ENCODE data around the gene IFI44.

The IFI44 gene

GRCh38 chr1:78650114-78650660 is 556 bp downstream of the IFI44 start:
- peak; percentile 24 for DNase-seq
- in situ Hi-C loops (cut with MboI; ENCODE audit: low pct_unique_long_range_greater_than_20kb, low sequenced_read_pairs) = no loop called here

GRCh38 chr1:78651241-78651640 is 1.6 kb downstream of the IFI44 start:
- DNase-seq = peak; percentile 51
- in situ Hi-C loops (cut with MboI; ENCODE audit: low pct_unique_long_range_greater_than_20kb, low sequenced_read_pairs) = no loop called here

GRCh38 chr1:78652019-78652560 is 2.5 kb downstream of the IFI44 start:
- in situ Hi-C loops (cut with MboI; ENCODE audit: low pct_unique_long_range_greater_than_20kb, low sequenced_read_pairs) = no loop called here
- no peak for DNase-seq

DNA sequence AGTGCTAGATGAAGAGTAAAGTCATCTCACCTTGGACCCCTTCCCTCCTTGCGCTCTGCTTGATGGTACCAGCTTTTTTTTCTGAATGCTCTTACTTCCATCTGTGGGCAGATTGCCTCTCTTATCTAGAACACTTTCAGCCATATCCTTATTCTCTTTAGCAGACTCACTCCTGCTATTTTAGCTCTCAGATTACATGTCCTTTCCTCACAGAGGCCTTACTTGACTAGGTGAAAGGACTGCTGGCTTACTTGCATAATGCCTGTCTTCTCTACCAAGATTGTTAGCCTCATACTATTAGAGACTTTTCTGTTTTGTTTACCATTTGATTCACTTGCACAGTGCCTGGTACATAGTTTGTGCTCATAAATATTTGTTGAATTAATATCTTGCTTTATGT is 9.3 kb downstream of the IFI44 start:
- in situ Hi-C loops (cut with MboI; ENCODE audit: low pct_unique_long_range_greater_than_20kb, low sequenced_read_pairs) = no loop called here
- no peak for DNase-seq

DNA sequence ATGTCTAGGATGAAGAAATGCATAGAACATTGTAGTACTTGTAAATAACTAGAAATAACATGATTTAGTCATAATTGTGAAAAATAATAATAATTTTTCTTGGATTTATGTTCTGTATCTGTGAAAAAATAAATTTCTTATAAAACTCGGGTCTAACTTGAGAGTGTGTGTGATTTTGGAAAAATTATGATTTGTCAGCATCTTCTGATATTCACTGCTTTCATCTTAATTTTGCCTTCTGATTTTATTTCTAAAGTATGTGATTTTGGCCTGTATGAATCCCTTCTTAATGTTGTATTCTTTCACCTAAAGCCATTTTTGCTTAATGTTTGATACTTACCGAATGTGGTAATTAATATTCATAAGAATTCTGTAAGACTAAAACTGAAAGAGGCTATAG is 14.3 kb downstream of the IFI44 start:
- DNase-seq = no peak
- in situ Hi-C loops (cut with MboI; ENCODE audit: low pct_unique_long_range_greater_than_20kb, low sequenced_read_pairs) = no loop called here

- no peak for DNase-seq
Observed at GRCh38 chr1:78664763-78665162, 15.1 kb downstream of the IFI44 start.

DNA sequence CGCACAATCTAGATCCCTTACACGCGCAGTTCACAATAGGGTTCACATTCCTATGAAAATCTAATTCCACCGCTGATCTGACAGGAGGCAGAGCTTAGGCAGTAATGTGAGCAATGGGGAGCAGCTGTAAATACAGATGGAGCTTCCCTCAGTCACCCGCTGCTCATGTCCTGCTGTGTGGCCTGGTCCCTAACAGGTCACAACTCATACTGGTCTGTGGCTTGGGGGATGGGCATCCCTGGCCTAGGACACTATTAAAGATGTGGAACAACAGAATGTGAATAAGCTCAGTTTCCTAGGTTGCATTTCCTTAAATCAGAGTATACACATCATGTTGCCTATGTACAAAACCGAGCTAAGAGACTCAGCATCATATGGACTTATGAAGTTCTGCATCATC is 16.2 kb downstream of the IFI44 start:
- in situ Hi-C loops (cut with MboI; ENCODE audit: low pct_unique_long_range_greater_than_20kb, low sequenced_read_pairs) = no loop called here

More at GRCh38 chr1:78664763-78665162, 15.1 kb downstream of the IFI44 start:
- in situ Hi-C loops (cut with MboI; ENCODE audit: low pct_unique_long_range_greater_than_20kb, low sequenced_read_pairs) = no loop called here

GRCh38 chr1:78667939-78668338 is 18.3 kb downstream of the IFI44 start:
- in situ Hi-C loops (cut with MboI; ENCODE audit: low pct_unique_long_range_greater_than_20kb, low sequenced_read_pairs) = no loop called here
- DNase-seq = no peak

More for the DNA sequence above, 16.2 kb downstream of the IFI44 start:
- no peak for DNase-seq

DNA sequence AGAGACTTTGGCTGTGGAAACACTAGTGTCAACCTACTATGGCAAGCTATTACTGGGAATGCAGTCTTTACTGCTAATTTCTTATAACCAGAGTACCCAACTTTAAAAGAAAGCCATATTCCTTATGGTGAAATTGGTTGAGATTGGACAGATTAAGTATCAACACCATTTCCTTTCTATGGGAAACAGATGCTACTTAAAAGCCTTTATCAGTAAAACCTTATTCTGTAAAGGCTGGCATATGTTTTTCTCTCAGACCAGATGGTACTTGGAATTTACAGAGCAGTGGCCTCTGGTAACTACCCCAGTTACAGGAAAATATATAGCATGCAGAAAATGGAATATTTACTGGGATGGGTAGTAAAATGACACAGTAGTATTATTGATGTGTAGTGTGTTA is 18.8 kb downstream of the IFI44 start:
- no peak for DNase-seq
- in situ Hi-C loops (cut with MboI; ENCODE audit: low pct_unique_long_range_greater_than_20kb, low sequenced_read_pairs) = no loop called here

DNA sequence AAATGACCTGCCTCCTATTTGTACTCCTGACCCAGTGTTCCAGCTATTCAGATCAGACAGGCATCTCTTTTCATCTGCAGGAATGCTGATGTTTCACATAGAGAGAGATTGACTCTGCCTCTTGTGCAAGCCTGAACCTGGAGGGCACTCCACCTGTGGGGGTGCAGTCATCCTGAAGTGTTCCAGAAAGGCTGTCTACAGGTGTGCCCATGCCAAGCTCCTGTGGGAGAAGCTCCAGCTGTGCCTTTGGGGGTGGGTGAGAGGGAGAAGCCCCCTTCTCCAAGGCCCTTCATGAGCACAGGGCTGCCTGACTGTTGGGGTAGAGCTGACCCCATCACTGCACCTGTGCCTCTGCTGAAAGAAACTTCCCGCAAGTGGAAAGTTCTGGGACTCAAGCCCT is 22.8 kb downstream of the IFI44 start:
- DNase-seq = no peak
- in situ Hi-C loops (cut with MboI; ENCODE audit: low pct_unique_long_range_greater_than_20kb, low sequenced_read_pairs) = no loop called here

GRCh38 chr1:78673120-78673519 is 23.5 kb downstream of the IFI44 start:
- DNase-seq = no peak
- in situ Hi-C loops (cut with MboI; ENCODE audit: low pct_unique_long_range_greater_than_20kb, low sequenced_read_pairs) = no loop called here

DNA sequence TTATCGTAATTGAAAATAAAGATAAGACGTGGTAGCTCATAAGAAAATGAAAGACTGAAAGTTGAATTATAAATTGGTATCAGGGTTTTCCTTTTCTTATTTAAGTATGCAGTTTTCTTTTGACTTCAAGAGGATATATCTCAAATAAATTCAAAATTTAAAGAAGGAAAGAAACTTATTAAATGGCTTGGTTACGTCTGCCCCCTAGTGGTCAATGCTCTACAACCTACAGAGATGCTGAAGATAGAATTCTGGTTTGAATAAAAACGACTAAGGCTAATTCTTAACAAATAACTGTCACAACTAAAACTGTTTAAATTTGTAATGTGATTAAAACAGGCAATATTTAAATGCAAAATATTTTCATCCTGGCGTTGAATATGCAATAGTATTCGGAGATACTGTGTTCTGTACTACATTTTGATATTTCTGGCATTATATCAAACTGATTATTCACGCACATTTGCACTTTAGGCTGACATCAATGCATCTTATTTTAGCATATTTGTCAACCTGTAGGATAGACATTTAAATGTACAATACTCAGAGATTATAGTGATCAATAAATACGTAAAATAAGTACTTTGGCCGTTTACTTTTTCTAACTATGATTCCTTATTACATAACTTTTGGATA is 26.8 kb downstream of the IFI44 start:
- in situ Hi-C loops (cut with MboI; ENCODE audit: low pct_unique_long_range_greater_than_20kb, low sequenced_read_pairs) = no loop called here
- peak; percentile 60 for DNase-seq

- DNase-seq = no peak
- in situ Hi-C loops (cut with MboI; ENCODE audit: low pct_unique_long_range_greater_than_20kb, low sequenced_read_pairs) = no loop called here
Observed at GRCh38 chr1:78676993-78677392, 27.4 kb downstream of the IFI44 start.

DNA sequence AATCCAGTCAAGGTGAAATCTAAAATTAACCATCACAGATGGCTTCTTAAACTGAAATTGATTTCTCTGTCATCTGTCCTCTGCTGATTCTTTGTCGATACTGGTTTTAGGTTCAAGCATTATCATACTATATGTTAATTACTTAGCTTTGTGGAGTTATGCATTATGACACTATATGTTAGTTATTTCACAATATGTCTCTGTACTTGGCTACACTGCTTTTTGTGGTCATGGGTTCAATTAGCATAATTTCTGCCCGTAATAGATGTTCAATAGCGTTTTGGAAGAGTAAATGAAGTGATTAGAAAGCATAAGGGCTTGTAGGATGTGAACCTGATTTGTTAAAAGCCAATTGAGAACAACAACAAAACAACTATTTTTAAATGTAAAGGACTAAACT is 28.2 kb downstream of the IFI44 start:
- in situ Hi-C loops (cut with MboI; ENCODE audit: low pct_unique_long_range_greater_than_20kb, low sequenced_read_pairs) = no loop called here
- DNase-seq = no peak

- peak; percentile 3 for DNase-seq
- in situ Hi-C loops (cut with MboI; ENCODE audit: low pct_unique_long_range_greater_than_20kb, low sequenced_read_pairs) = no loop called here
Observed at GRCh38 chr1:78678324-78678723, 28.7 kb downstream of the IFI44 start.

- DNase-seq = no peak
- in situ Hi-C loops (cut with MboI; ENCODE audit: low pct_unique_long_range_greater_than_20kb, low sequenced_read_pairs) = no loop called here
Observed at GRCh38 chr1:78681265-78681664, 31.6 kb downstream of the IFI44 start.

DNA sequence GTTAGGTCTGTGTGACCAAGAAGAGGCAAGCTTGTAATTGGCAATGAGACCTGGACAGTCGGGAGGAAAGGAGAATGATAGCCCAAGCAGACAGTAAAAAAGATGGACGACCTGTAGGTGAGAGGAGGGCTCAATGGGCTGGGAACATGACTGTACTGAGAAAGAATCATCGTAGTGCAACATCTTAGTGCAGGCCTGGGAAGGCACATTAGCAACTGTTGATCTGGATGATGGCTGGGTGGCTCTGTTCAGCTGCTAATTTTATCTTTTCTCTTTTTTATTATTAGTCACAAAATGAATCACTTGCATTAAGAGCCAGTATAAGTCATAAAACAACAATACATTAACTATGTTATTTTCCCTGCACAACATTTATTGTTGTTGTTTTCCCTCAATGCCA is 32.9 kb downstream of the IFI44 start:
- no peak for DNase-seq
- in situ Hi-C loops (cut with MboI; ENCODE audit: low pct_unique_long_range_greater_than_20kb, low sequenced_read_pairs) = no loop called here

- in situ Hi-C loops (cut with MboI; ENCODE audit: low pct_unique_long_range_greater_than_20kb, low sequenced_read_pairs) = no loop called here
- no peak for DNase-seq
Observed at GRCh38 chr1:78683079-78683478, 33.4 kb downstream of the IFI44 start.

DNA sequence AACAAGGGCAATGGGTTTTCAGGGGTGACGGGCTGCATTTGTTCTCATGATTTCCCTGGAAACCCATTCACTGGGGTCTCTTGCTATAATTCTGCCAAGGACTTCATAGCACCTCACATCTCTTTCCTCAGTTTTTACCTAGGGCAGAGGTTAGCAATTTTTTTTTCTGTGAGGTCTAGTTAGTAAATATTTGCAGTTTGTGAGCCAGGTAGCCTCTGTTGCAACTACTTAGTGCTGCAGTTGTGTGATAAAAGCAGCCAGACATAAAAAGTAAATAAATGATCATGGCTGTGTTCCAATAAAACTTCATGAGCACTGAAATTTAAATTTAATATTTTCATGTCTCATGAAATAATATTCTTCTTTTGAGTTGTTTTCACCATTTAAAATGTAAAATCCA is 37.7 kb downstream of the IFI44 start:
- in situ Hi-C loops (cut with MboI; ENCODE audit: low pct_unique_long_range_greater_than_20kb, low sequenced_read_pairs) = no loop called here
- DNase-seq = no peak

DNA sequence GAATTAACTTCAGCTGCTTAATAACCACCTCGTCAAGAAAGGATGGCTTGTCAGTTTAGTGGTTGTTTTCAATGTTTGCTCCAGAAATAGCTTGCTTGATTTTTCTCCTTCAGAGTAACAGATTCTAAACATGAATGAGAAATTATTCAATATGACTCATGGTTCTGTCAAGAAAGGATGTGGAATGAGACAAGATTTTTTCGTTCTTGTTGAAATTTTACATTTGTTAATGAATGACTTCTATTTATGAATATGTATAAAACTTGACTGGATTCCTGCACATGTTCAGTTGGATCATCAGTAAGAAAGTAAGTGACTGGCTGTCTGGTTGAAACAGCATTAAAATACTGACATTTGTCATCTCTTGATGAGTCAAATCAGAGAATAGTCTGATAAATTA is 38.3 kb downstream of the IFI44 start:
- no peak for DNase-seq
- in situ Hi-C loops (cut with MboI; ENCODE audit: low pct_unique_long_range_greater_than_20kb, low sequenced_read_pairs) = no loop called here

- in situ Hi-C loops (cut with MboI; ENCODE audit: low pct_unique_long_range_greater_than_20kb, low sequenced_read_pairs) = no loop called here
- no peak for DNase-seq
Observed at GRCh38 chr1:78688697-78689096, 39.1 kb downstream of the IFI44 start.
